OCI-LY7 (cell line): ENCODE data around the gene COPRS. TPM values are rescaled to one million over a fixed set of nuclear protein-coding genes. Genes with fewer than 3 reads are reported as not detected.
"Not testable (repeated sequence)": the region's sequence is repeated elsewhere in the genome, so short reads cannot be mapped to it uniquely, and the experiment has no call there.

Experiments used
- BruUV-seq: library from RNA; stranded (reverse); fragments of 400-500 nt; replicated peaks from 2 replicates; lab custom pipeline; 2021; lab: Mats Ljungman, UMichigan
- CTCF ChIA-PET: fragments of 300-600 bp; sonication (Branson Sonifier 250); formaldehyde crosslinking; loops from one replicate; lab custom pipeline; 2022; ENCODE audit warnings: antibody characterized with exemption; ENCODE audit not compliant: unreplicated experiment; lab: Charles Lee
- POLR2A ChIA-PET: fragments of 300-600 bp; sonication (Branson Sonifier 250); formaldehyde crosslinking; loops from one replicate; lab custom pipeline; 2022; ENCODE audit warnings: antibody characterized with exemption; lab: Charles Lee
- DNase-seq: peaks from one replicate; pipeline ENCODE4 v3.0.0-alpha.2; 2015; ENCODE audit warnings: low spot score
- H2AFZ ChIP-seq: fragments of 200-600 bp; sonication (generic), shearing (Covaris generic); 2 replicates; pipeline ENCODE4 v1.6.1; 2014; ENCODE audit warnings: mild to moderate bottlenecking, antibody characterized with exemption, low read length, moderate library complexity
- H3K27ac ChIP-seq: fragments of 200-600 bp; sonication (generic); 2 replicates; pipeline ENCODE4 v1.5.1; 2014; ENCODE audit warnings: mixed run types, low read depth, mild to moderate bottlenecking, moderate library complexity, low read length, inconsistent platforms; ENCODE audit not compliant: poor library complexity, severe bottlenecking
- H3K36me3 ChIP-seq: fragments of 200-600 bp; sonication (generic); 2 replicates; pipeline ENCODE4 v1.6.1; 2014; ENCODE audit warnings: mild to moderate bottlenecking, antibody characterized with exemption, low read length, moderate library complexity, mixed read lengths; ENCODE audit not compliant: insufficient read depth
- H3K4me1 ChIP-seq: fragments of 200-600 bp; sonication (generic); 2 replicates; pipeline ENCODE4 v1.5.1; 2014; ENCODE audit warnings: mild to moderate bottlenecking, low read length; ENCODE audit not compliant: insufficient read depth, poor library complexity, severe bottlenecking
- H3K4me2 ChIP-seq: fragments of 200-600 bp; sonication (generic); 2 replicates; pipeline ENCODE4 v1.6.1; 2014; ENCODE audit warnings: mild to moderate bottlenecking, low read length
- H3K4me3 ChIP-seq: fragments of 200-600 bp; sonication (generic); 2 replicates; pipeline ENCODE4 v1.5.1; 2014; ENCODE audit warnings: mild to moderate bottlenecking, low read depth, low read length; ENCODE audit not compliant: poor library complexity, severe bottlenecking
- H3K79me2 ChIP-seq: fragments of 200-600 bp; sonication (generic); 2 replicates; pipeline ENCODE4 v1.6.1; 2016; ENCODE audit warnings: low read depth, mild to moderate bottlenecking, low read length, moderate library complexity, mixed read lengths; ENCODE audit not compliant: insufficient read depth
- H3K9me2 ChIP-seq: fragments of 200-600 bp; sonication (generic); 2 replicates; pipeline ENCODE4 v1.6.1; 2016; ENCODE audit warnings: mild to moderate bottlenecking, low read length, mixed read lengths; ENCODE audit not compliant: insufficient read depth
- H3K9me3 ChIP-seq: fragments of 200-600 bp; sonication (generic); 2 replicates; pipeline ENCODE4 v1.6.1; 2014; ENCODE audit warnings: mild to moderate bottlenecking, mixed run types, low read length, mixed read lengths
- H4K20me1 ChIP-seq: fragments of 200-600 bp; sonication (generic); 2 replicates; pipeline ENCODE4 v1.6.1; 2014; ENCODE audit warnings: mild to moderate bottlenecking, antibody characterized with exemption, low read length, moderate library complexity, mixed read lengths; ENCODE audit not compliant: insufficient read depth
- CTCF ChIP-seq: fragments of 200-600 bp; sonication (generic); conservative IDR thresholded peaks from 2 replicates; pipeline ENCODE4 v1.5.1; 2014; ENCODE audit warnings: mild to moderate bottlenecking, antibody characterized with exemption, low read length, moderate library complexity, mixed read lengths
- EZH2phosphoT487 ChIP-seq: fragments of 200-600 bp; sonication (generic); IDR thresholded peaks from 2 replicates; pipeline ENCODE4 v1.6.1; 2018; ENCODE audit warnings: low read depth, borderline replicate concordance, mild to moderate bottlenecking, mixed run types, antibody characterized with exemption, low read length, moderate library complexity, mixed read lengths
- intact Hi-C: fragments of 100-400 bp; cut with micrococcal nuclease; formaldehyde crosslinking; loops from one replicate; pipeline ENCODE4 v1.10.0; 2022; ENCODE audit not compliant: unreplicated experiment
- total RNA-seq, 2 experiments: library from RNA; depleted of rRNA in 1 of 2; stranded (reverse); fragments of >200 nt in 1 of 2; shearing (Covaris generic) in 1 of 2; gene quantifications; 2 replicates each; pipeline ENCODE4 v1.2.3, GENCODE V29; 2014 to 2022

Gene COPRS
- total RNA-seq, 2 experiments from 2014 or later, result 32.7 to 50.7 TPM

GRCh38 chr17:31819578-31819977, 39.5 kb downstream of the COPRS start:
- Histone ChIP-seq H3K79me2 (no peaks in the 10 kb centered on the region), H3K4me1 (no peaks in the 10 kb centered on the region), H3K36me3 (no peaks in the 10 kb centered on the region), H3K4me3 (no peak overlapping the region), H3K9me2 (no peaks in the 10 kb centered on the region), H4K20me1 (no peaks in the 10 kb centered on the region), H3K4me2 (no peak overlapping the region), H3K9me3 (no peaks in the 10 kb centered on the region), H2AFZ (no peak overlapping the region), H3K27ac (no peak overlapping the region)
- POLR2A ChIA-PET, result no interaction called here
- intact Hi-C loops, result no loop called here
- CTCF ChIA-PET, result no interaction called here
- DNase-seq, result no peak
- no peak for TF ChIP-seq EZH2phosphoT487
- BruUV-seq, result no TSS peak

- DNase-seq, H3K79me2 ChIP-seq, H3K4me2 ChIP-seq, BruUV-seq, H2AFZ ChIP-seq, H3K9me2 ChIP-seq, H4K20me1 ChIP-seq, CTCF ChIA-PET, intact Hi-C loops, POLR2A ChIA-PET, H3K4me1 ChIP-seq, H3K36me3 ChIP-seq, H3K9me3 ChIP-seq, H3K27ac ChIP-seq, H3K4me3 ChIP-seq: not testable (repeated sequence)
These were observed 40.2 kb downstream of the COPRS start for GRCh38 chr17:31818863-31819262.

- no peak overlapping the region for H3K4me3 ChIP-seq
- no peaks in the 10 kb centered on the region for H4K20me1 ChIP-seq
- no TSS peak for BruUV-seq
- H3K9me2 ChIP-seq, result no peaks in the 10 kb centered on the region
- intact Hi-C loops, result no loop called here
- H3K36me3 ChIP-seq, result no peaks in the 10 kb centered on the region
- CTCF ChIA-PET, result no interaction called here
- POLR2A ChIA-PET, result no interaction called here
- H3K4me1 ChIP-seq, result no peaks in the 10 kb centered on the region
- no peak overlapping the region for H3K4me2 ChIP-seq
- no peak overlapping the region for H2AFZ ChIP-seq
- no peak overlapping the region for H3K27ac ChIP-seq
- H3K79me2 ChIP-seq, result no peaks in the 10 kb centered on the region
- no peak for TF ChIP-seq EZH2phosphoT487
- TF ChIP-seq CTCF, result no peak
- DNase-seq, result no peak
- H3K9me3 ChIP-seq, result no peaks in the 10 kb centered on the region
These were observed 43.8 kb downstream of the COPRS start for GRCh38 chr17:31815212-31815730.

- no TSS peak for BruUV-seq
- no peak overlapping the region for H3K27ac ChIP-seq
- H3K4me2 ChIP-seq, result no peak overlapping the region
- H3K79me2 ChIP-seq, result no peaks in the 10 kb centered on the region
- no peaks in the 10 kb centered on the region for H3K9me3 ChIP-seq
- POLR2A ChIA-PET, result no interaction called here
- intact Hi-C loops, result no loop called here
- no peaks in the 10 kb centered on the region for H3K4me1 ChIP-seq
- DNase-seq, result no peak
- CTCF ChIA-PET, result no interaction called here
- H3K4me3 ChIP-seq, result no peak overlapping the region
- H3K36me3 ChIP-seq, result no peaks in the 10 kb centered on the region
- H2AFZ ChIP-seq, result no peak overlapping the region
- TF ChIP-seq CTCF, result no peak
- TF ChIP-seq EZH2phosphoT487, result no peak
- H4K20me1 ChIP-seq, result no peaks in the 10 kb centered on the region
- H3K9me2 ChIP-seq, result no peaks in the 10 kb centered on the region
These were observed 47.9 kb downstream of the COPRS start for GRCh38 chr17:31811101-31811500.

GRCh38 chr17:31809876-31810275, 49.2 kb downstream of the COPRS start:
- H3K79me2 ChIP-seq, CTCF ChIA-PET, H3K4me2 ChIP-seq, H3K36me3 ChIP-seq, H3K9me3 ChIP-seq, H3K27ac ChIP-seq, H3K4me3 ChIP-seq, POLR2A ChIA-PET, intact Hi-C loops, H4K20me1 ChIP-seq, H3K4me1 ChIP-seq, H2AFZ ChIP-seq, BruUV-seq, H3K9me2 ChIP-seq, DNase-seq: not testable (repeated sequence)
